Prostate gland (tissue), 2 donors: ENCODE data around the gene AGAP5.

Experiments used
- POLR2A ChIP-seq: fragments of 450-650 bp; IDR thresholded peaks from one replicate; pipeline ENCODE4 v1.6.1; 2016; ENCODE audit warnings: antibody characterized with exemption, mild to moderate bottlenecking
- POLR2AphosphoS5 ChIP-seq: sonication (generic); formaldehyde crosslinking; IDR thresholded peaks from one replicate; pipeline ENCODE4 v1.6.1; 2017; ENCODE audit warnings: antibody characterized with exemption
- TF ChIP-seq, protein P1 (sequence below), 4 experiments: fragments of 200-600 bp in 2 of 4; fragments of 450-650 bp in 2 of 4; sonication (generic) in 2 of 4; IDR thresholded peaks; 1 replicate in 3 of 4; 2 replicates in 1 of 4; pipeline ENCODE4 v1.5.1; 2016 to 2019; ENCODE audit warnings: antibody characterized with exemption in 4 of 4, mild to moderate bottlenecking in 2 of 4, moderate library complexity in 2 of 4

DNA sequence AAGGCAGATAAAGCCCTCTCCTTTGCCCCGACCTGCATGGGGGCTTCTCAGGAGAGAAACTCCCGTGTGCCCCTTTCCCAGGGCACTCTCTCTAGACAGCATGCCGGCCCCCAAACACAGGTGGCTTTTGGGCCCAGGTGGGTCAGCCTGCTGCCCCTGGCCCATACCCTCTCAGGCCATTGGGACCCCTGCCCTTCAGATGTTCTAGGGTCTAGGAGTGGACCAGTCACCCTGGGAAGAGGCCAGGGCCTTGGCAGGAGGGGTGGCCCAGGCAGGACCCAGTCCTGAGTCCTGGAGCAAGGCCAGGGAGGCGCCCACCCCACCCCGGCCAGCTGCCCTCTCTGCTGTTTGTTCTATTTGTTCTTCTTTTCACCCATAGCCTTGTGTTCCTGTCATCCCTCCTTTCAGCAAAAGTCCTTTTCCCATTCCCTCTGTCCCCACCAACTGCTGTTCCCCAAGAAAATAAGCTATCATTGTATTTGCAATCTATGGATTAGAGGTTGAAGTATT is 36.9 kb upstream of the AGAP5 start:
- TF ChIP-seq, protein P1, sequence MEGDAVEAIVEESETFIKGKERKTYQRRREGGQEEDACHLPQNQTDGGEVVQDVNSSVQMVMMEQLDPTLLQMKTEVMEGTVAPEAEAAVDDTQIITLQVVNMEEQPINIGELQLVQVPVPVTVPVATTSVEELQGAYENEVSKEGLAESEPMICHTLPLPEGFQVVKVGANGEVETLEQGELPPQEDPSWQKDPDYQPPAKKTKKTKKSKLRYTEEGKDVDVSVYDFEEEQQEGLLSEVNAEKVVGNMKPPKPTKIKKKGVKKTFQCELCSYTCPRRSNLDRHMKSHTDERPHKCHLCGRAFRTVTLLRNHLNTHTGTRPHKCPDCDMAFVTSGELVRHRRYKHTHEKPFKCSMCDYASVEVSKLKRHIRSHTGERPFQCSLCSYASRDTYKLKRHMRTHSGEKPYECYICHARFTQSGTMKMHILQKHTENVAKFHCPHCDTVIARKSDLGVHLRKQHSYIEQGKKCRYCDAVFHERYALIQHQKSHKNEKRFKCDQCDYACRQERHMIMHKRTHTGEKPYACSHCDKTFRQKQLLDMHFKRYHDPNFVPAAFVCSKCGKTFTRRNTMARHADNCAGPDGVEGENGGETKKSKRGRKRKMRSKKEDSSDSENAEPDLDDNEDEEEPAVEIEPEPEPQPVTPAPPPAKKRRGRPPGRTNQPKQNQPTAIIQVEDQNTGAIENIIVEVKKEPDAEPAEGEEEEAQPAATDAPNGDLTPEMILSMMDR (IDR thresholded peaks at IDR 0.05) = no peak
- no peak for TF ChIP-seq POLR2A
- TF ChIP-seq POLR2AphosphoS5 = no peak
